ENCODE measurements around the gene RIN1. TPM values are rescaled to one million over a fixed set of nuclear protein-coding genes. Genes with fewer than 3 reads are reported as not detected.
"Not testable (repeated sequence)": the region's sequence is repeated elsewhere in the genome, so short reads cannot be mapped to it uniquely, and the experiment has no call there.

The RIN1 gene
- total RNA-seq, 1 donor from 2014 or later: 6.4 TPM

DNA sequence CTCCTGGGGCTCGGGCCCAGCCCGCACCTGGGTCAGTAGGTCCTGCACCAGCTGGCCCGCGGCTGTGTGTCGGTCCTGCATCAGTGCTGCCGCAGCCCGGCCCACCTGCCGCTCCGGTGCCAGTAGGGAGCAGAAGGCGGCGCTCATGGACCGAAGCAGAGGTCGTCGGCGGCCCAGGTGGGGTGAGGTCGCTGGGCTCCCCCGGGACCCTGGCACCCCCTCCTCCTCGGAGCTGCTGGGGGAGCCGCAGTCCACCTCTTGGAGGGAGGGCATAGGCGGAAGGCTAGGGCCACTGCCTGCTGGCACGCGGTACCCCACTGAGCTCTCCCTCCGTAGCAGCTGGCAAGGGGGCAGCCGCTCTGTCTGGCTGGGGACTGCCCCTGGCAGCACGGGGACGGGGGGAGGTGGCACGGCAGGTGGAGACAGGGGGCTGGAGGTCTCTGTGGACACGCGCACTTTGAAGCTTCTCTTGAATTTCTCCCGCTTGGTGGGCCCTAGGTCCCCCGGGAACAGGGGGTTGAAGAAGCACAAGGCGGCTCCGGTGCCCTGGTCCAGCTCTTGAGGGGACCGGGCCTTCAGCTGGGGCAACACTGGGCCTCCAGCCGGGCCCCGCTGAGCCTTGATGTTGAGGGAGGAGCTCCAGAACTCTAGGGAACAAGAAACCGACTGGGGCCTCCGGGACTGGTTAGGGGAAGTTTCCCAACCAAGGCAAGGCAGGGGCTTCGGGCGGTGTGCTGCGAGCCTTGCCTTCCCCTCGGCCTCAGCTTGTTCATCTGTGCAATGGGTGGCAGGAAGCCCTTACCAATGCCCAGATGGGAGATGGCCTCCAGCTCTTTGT lies 1.4 kb downstream of the RIN1 start:
- DNase-seq (ENCODE audit: low read depth, low spot score): no peak

DNA sequence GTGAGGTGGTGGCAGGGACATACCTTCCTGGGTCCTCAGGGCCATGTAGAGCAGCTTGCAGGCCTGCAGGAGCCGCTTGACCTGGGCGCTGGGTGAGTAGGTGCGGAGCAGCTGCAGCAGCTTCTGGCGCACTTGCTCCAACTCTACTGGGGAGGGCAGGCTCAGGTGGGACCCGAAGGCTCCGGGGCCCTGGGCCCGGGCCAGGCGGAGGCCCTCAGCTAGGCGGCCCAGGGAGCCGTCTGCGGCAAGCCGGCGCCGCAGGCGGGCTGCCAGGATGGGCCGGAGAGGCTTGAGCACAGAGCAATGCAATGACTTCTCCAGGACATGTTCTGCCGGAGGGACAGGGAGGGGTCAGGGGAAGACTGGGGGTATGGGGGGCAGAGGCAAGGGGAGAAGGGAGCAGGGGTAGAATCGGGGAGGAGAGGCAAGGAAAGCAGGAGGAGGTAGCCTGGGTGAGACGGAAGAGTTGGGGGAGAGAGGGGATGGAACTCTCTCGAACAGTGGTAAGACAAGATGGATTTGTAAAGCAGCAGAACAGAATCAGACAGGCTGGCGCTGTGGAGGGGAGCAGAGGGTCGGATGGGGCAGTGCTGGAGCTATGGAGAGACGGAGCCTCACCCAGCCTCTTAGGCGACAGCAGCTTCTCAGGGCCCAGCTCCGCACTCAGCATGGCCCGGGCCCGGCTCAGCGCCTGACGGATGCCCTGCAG lies 2.2 kb downstream of the RIN1 start:
- no peak for DNase-seq (ENCODE audit: low read depth, low spot score)

DNA sequence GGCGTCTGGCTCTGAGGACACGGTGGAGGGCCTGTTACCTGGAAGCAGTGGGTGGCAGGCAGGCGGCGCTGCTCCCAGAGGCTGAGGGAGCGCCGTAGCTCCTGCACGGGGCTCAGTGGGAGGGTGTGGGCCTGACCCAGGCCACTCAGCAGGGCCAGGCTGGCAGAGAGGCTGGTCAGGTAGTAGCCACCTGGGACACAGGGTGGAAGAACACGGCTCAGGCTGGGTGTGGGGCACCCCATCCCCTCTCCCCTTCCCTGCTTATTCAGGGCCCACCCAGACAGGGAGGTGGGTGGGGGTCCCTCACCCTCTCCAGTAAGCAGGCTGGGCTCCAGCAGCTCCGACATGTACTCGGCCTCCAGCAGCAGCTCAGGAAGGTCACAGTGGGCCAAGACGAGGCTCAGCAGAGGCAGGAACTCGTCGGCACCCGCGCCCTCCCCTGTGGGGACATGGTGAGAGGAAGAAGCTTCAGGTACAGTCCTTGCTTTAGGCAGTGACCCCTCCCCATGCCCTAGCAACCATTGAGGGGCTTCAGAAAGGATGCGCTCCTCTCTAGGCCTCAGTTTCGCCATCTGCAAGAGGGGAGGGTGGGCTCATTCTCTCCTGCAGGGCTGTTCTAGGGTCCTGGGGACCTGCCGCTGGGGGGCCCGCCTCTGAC lies 2.9 kb downstream of the RIN1 start:
- no peak for DNase-seq (ENCODE audit: low read depth, low spot score)

DNA sequence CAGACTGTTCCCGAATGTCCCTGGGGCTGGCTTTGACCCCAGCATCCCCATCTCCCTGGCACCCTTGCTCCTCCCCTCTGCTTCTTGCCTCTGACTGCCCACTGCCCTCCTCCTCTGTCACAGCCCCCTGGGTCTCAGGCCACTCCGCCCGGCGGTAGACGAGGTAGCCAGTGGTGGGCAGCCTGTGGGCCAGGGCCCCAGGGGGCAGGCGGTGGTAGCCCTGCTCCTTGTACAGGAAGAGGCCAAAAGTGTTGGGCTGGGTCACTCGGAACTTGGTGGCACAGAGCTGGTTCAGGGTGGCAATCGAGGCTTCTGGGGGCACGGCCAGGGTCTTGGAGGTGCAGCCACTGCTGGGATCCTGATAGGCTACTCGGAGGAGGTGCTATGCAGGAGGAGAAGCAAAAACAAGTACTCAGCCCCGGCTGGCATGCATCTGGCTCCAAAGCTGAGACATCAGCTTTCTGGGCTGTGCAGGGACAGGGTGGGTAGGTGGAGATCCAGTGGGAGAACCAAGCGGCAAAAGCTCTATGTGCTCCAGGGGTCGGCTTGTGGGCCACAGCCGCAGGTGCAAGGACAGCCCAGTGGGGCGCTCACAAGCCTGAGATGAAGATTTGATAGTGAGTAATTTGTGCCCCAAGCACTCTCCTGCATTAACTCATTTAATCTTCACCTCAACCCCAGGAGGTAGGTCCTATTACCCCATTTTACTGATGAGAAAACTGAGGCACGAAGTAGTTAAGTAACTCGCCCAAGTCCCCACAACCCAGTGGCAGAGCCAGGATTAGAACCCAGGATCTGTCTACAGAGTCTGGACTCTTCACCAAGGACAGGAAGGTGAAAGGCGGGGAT lies 3.6 kb downstream of the RIN1 start:
- no peak for DNase-seq (ENCODE audit: low read depth, low spot score)

DNA sequence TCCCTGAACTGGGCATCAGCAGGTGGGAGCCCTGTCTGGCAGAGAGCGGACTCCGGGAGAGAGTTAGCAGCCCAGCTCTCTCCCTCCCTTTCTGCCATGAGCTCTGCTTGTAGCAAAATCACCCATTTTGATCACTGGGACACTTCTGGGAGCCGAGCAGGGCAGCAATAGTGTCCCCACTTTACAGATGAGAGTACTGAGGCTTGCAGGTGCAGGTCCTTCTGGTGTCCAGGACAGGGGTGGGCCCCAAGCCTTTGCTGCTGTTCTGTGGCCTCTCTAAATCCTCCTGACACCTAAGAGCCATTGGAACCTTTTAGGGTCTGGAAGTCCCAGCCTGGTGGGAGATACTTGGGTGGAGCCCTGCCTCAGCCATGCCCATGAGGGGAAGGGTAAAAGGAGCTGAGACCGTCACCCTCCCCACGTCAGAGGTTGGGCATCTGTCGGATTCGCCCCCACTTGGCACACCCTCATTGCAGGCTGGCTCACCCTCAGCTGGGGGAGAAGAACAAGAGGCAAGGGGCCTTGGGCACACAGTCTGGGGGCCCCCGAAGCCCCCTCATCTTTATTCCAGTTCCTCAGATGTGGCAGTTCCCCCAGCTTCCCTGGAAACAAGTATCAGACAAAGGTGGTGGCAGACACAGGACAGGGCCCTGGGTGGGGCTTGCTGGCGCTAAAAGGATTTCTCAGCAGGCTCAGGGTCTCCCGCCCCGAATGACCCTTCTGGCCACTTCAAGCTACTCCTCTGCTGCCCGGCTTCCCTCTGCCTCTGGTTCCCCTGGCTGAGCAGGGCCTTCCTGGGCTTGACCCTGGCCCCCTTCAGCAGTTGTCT lies 4.5 kb downstream of the RIN1 start:
- DNase-seq (ENCODE audit: low read depth, low spot score): no peak

DNA sequence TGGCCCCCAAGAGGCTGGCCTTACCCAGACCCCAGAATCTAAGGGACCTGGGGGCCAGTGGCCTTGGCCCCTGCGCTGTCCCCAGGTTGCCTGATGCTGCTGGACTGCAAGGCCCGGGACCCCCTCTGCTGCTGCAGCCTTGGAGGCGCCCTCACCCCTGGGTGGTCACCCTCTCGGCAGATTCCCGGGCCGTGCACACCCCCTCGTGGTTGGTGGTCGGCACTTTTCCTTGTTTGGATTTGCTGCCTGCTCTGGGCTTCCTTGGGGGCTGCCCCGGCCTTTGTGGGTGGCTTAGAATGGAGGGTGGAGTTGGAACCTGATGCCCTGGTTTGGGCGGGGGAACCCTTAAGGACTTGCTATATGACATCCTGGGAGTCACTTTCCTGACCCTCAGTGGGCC lies 5.3 kb downstream of the RIN1 start:
- DNase-seq (ENCODE audit: low read depth, low spot score): no peak

DNA sequence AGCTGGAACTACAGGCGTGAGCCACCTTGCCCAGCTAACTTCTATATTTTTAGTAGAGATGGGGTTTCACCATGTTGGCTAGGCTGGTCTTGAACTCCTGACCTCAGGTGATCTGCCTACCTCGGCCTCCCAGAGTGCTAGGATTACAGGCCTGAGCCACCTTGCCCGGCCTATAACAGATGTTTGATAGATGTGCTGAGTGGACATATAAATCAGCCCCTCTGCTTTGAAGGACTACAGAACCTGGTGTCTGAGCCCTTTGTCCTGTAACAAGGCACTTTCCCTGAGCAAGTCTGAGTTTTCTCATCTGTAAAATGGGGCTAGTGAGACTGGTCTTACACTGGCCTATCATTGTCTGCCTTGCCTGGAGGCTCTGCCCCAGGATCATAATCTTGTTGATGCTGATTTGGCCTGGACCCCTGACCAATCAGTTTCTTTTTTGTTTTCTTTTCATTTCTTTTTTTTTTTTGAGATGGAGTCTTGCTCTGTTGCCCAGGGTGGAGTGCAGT lies 7.0 kb downstream of the RIN1 start:
- DNase-seq (ENCODE audit: low read depth, low spot score): no peak

DNA sequence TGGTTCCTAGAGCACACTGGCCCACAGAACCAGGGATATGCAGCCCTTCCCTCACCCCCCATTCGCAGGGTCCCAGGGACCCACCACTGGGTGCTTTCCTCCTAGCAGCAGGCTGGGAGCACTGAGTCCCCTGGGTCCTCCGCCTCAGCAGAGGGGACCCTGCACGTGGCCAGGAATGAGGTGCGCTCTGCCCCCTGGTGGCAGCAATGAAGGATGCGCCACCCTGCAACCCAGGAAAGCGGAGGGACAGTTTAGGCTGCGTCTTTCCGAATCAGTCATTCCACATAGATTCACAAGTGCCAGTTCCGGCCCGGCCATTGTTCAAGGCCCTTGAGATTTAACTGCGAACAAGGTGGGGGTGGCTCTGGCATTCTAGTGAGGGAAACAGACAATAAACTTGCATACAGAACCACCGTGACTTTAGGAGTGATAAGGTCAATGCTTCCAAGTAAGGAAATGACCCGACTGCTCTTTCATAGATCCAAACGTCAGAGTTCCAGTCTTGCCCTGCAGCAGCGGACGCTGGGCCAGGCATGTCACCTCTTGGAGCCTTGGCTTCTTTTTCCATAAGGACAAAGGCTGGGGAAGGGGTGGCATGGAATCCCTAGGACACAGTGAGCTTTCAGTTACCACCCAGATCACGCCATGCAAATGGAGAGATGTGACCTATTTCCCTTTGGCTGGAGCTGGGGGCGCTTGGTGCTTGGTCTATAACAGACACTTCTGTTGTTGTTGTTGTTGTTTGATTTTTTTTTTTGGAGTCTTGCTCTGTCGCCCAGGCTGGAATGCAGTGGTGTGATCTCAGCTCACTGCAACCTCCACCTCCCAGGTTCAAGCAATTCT lies 7.7 kb downstream of the RIN1 start:
- DNase-seq (ENCODE audit: low read depth, low spot score): no peak

DNA sequence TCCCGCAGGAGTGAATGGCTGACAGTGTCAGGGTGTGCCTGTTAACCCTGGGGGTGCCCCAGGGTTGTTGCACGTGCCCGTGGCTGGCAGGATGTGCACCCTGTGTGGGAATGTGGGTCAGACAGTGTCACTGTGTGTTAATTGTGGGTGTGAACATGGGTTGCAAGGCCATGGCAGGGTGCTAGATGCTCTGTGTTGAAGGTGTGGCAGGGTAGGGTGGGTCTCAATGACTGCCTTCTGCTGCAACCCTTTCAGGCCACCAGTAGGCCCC lies 8.3 kb downstream of the RIN1 start:
- no peak for DNase-seq (ENCODE audit: low read depth, low spot score)

DNA sequence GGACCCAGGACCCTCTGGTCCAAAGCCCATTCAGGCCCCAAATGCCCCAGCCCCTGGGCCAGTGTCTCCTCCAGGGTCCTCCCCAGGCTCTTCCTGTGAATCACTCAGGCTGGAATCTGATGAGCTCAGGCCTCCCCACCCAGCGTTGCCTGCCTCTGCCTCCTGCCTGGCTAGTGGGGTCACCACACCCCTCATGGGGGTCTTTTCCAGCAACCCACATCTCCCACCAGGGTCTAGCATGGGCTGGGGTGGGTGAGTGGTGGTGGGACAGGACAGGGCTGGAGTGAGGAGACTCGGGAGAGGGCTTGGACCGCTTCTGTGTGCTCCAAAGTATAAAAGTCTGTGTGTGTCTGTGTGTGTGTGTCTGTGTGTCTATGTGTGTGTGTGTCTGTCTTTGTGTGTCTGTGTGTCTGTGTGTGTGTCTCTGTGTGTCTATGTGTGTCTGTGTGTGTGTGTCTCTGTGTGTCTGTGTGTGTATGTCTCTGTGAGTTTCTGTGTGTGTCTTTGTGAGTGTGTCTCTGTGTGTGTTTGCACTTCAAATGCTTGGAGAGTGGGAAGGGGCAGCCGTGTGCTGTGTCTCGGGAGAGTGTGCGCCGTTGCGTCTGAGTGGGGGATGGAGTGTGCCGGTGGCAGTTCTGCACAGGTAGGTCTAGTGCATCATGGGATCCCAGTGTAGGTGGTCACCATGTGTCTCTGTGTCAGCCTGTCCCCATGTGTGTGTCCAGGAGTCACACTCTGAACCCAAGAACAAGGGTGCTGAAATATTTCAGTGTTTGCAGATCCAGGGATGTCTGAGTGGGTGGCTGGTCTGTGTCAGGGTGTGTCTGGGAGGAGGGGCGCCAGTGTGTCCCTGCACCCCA lies 8.8 kb downstream of the RIN1 start:
- DNase-seq (ENCODE audit: low read depth, low spot score): no peak

DNA sequence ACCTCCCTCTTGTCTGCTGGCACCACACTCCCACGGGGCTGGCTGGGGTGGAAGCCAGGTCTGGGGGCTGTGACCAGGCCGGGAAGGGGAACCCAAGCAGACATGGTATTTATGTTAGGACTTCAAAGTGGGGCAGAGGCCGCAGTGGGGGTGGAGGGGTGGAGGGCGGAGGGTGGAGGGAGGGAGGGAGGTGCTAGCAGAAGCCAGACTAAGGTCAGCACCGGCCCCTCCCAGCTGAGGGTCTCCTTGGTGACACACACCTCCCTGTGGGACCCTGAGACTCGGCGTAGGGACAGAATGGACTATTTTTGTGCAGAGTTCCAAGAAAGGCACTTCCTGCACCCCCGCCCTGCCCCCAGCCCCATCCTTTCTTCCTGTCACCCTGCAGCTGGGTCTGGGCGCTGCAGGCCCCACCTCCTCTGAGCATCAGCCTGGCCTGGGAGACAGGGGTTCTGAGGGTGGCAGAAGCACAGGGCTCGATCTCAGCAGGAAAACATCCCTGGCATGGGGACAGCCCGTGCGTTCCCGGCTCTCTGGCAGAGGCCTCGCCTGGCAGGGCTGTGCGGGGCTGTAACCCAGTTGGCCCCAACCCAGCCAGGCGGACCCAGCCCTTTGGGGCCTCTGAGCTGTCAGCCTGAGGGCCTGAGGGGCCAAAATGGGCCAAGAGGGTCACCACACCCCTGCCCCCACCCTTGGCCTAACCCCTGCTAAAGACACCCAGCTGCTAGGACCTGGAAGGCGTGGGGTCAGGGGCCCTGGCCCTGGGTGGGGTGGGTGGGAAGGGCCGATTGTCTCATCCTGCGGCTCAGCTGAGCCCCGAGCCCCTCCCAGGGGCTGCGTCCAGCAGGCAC lies 9.7 kb downstream of the RIN1 start:
- no peak for DNase-seq (ENCODE audit: low read depth, low spot score)

DNA sequence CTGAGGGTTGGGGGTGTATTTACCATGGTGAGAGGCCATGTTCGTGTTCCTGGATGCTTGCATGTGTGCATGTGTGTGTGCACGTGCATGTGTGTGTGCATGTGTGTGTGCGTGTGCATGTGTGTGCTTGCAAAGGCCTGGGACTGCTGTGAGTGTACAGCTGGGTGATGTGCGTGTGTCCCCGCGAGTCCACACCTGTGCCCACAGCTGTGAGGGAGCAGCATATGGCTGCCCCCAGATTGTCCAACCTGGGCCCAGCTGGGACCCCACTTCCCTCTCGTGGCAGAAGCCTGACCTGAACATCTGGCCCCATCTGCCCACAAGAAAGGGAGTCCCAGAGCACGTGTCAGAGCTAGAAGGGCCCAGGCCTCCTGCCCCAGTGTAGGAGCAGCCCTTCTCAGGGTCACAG lies 11.0 kb downstream of the RIN1 start:
- no peak for DNase-seq (ENCODE audit: low read depth, low spot score)

DNA sequence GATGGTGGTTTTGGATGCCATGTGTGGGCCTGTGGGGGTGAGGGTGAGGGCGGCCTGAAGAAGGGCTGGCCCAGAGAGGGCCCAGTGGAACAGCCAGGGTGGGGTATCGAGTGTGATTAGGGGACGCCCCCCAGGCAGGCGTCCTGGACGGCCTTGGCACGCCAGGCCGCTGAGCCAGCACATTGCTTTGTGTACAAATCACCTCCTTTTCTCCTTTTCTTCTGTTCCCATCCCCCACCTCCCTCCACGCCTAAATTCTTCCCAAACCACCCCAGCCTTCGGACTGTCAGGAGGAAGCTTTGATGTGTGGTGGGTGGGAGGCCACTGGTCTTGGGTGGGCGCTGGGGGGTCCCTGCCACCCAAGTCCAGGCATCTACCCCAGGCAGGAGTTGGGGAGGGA lies 11.6 kb downstream of the RIN1 start:
- DNase-seq (ENCODE audit: low read depth, low spot score): no peak

DNA sequence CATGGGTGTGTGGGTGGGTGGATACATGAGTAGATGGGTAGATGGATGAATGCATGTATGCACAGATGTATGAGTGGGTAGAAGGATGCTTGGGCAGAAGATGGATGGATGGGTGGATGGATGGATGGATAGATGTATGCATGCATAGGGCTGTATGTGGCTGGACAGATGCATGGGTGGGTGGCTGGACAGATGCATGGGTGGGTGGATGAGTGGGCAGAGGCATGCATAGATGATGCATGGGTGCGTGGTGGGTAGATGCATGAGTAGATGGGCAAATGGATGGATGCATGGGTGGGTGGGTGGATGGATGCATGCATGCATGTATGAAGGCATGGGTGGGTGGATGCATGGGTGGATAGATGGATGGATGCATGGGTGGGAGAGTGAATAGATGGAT lies 12.6 kb downstream of the RIN1 start:
- no peak for DNase-seq (ENCODE audit: low read depth, low spot score)

DNA sequence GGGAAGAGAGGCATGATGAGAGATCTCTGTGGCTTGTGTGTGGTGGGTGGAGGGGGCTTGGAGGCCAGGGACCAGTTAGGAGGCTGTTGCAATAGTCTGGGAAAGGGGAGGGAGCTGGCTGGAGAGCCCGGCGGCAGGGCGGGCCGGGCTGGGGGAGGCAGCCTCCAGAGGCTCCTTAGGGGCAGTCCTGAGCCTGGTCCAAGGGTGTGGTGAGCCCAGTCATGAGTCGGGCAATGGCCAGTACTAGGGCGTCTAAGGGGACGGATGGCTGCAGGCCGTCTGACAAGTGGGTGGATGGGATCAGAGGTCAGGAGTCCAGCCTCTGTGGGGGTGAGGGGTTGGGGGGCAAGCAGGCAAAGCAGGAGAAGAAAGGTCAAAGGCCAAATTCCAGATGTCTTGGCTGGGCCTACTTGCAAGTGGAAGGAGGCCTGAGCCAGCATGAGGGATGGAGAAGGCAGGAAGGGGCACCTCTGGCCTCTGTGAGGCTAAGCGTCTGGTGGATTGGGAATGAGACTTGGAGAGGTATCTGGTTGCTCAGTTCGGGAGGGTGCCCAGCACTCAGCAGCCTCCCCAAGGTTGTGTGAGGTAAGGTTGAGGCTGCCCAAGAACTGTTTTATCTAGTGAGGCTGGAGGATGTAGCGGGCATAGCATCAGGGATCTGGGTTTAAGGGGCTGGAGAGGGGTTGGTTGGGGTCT lies 13.4 kb downstream of the RIN1 start:
- no peak for DNase-seq (ENCODE audit: low read depth, low spot score)

DNA sequence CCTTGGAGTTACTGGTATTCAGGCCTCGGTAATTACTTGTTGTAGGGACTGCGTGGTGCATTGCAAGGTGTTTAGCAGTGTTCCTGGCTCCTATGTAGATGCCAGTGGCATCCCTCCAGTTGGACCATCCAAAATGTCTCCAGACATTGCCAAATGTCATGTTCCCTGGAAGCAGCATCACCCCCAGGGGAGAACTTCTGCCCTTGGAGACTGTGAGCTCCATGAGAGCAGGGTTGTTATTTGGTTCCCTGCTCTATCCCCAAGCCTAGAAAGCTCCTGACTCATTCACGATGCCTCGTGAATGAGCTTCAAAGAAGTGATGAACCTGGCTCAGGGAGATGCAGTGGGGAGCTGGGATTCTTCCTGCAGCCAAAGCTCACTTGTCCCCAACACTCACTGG lies 14.6 kb downstream of the RIN1 start:
- DNase-seq (ENCODE audit: low read depth, low spot score): no peak

DNA sequence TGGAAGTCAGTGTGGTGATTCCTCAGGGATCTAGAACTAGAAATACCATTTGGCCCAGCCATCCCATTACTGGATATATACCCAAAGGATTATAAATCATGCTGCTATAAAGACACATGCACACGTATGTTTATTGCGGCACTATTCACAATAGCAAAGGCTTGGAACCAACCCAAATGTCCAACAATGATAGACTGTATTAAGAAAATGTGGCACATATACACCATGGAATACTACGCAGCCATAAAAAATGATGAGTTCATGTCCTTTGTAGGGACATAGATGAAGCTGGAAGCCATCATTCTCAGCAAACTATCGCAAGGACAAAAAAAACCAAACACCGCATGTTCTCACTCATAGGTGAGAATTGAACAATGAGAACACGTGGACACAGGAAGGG lies 15.5 kb downstream of the RIN1 start:
- not testable (repeated sequence) for DNase-seq (ENCODE audit: low read depth, low spot score)

All from pulmonary artery endothelial cell (primary cell).